HG03103 (cell line): ENCODE data around the gene DCANP1.

ENCODE experiments used
- ATAC-seq: cut with Tn5 transposase; IDR thresholded peaks from one replicate; pipeline ENCODE4 v1.9.1; 2021; ENCODE audit warnings: low read depth; ENCODE audit not compliant: unreplicated experiment

Gene DCANP1

GRCh38 chr5:135443161-135443960 is 3.8 kb downstream of the DCANP1 start:
- no peak for ATAC-seq

DNA sequence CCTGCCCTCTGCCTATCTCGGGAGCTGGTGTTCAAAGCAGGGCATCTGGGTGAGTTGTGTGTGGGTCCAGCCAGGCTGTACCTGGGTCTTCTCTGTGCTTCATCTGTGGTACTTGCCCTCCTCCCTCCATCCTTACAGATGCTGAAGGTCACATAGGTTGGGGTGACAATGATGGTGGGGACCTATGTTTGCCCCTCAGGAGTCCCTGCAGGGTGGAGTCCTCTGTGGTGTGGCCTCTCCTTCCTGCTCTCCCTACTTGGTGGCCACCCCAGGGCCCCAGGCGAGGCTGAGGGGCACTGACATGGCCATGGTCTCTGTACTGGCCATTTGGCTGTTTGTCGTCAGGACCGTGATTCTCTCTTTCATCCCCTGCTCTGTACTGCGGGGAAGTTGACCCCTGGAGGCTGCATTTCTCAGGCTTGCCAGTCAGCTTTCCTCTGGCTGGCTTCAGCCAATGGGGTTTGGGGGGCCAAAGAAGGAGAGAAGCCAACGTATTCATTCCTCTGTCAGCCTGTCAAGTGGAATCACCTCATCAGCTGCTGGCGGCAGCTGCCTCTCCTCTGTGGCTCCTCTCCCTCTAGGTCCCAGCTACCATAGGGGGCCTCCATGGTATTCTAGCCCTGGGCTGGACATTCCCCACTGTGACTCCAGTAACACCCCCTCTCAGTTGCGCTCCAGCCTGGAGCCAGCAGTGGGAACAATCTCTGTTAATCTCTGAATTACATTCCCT is 4.6 kb downstream of the DCANP1 start:
- ATAC-seq: no peak

DNA sequence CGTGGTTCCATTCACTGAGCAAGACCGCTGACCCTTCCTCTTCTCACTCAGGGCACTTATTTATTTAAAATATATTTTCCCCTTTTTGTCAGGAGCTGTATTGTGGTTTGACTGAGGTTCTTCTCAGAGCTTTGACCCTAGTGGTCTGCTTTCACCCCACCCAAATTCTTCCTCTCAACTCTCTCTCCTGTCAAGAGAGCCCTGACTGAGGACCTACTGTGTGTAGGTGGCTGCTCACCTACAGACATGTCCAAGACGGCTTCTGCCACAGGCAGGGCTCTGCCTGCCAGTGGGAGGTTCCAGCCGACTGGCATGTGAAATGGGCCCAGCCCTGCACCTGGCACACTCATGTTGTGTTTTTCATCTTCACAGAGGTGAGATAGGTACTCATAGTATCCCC is 5.2 kb downstream of the DCANP1 start:
- ATAC-seq: no peak

DNA sequence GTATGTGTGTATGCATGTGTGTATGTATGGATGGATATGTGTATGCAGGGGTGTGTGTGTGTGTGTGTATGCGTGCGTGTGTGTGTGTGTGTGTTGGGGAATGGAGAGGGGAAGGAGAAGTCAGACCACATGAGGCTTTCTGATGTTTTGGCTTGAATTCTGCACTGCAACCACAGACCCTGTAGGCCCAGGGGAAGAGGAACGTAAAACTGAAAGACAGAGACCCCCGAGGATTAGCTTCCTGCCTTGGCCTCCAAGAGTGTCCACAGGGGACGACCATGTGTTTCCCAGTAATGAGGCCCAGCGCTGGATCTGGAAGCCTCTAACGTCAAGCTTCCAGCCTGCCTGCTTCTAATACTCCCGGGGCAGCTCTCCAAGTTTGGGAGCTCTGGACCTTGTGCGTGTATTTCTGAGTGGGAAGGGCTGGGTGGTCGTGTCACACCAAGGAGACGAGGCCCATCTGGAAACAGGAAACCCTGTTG is 5.8 kb downstream of the DCANP1 start:
- ATAC-seq: no peak

- ATAC-seq: no peak
Measured at GRCh38 chr5:135440916-135441315, 6.2 kb downstream of the DCANP1 start.

DNA sequence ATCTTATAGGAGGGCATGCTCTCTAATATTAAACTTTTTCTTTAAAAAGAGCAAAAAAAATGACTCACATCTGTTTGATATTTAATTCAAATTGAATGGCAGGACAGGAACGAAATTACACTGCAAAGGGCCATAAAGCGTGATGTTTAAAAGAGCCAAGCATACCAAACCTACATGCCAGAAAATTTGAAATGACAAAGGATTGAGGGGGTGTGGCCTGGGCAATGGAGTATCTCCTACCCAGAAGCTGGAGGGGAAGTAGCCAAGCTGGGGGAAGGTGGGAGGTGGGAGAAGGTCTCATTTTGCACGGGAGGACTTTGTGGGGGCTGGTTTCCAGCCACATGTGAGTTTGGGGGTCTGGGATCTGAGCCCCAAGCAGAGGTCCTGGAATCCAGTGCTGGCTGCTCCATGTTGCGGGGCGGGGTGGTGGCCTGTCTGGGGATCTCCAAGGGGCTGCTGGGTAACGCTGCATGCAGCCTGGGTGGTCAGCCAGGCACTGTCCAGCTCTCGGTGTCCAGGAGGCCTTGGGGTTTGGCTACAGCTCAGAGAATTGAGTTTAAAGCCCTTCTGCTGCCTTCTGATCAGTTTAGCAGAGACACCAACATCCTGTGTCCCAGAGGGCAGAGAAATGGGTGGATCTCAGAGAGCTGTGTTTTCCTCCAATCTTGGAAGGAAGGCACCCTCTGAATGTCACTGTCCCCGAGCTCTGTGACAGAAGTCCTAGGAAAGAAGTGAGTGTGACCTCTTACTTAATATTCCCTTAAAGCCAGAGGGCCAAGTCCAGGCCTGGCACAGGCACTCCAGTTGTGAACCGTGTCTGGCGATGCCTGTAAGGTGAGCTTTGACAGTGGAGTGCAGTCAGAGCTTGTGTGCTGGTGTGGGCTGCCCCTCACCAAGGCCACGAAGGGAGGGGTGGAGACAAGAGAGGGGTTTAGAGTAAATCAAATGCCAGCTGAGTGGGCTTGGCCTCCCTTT is 7.6 kb downstream of the DCANP1 start:
- no peak for ATAC-seq

DNA sequence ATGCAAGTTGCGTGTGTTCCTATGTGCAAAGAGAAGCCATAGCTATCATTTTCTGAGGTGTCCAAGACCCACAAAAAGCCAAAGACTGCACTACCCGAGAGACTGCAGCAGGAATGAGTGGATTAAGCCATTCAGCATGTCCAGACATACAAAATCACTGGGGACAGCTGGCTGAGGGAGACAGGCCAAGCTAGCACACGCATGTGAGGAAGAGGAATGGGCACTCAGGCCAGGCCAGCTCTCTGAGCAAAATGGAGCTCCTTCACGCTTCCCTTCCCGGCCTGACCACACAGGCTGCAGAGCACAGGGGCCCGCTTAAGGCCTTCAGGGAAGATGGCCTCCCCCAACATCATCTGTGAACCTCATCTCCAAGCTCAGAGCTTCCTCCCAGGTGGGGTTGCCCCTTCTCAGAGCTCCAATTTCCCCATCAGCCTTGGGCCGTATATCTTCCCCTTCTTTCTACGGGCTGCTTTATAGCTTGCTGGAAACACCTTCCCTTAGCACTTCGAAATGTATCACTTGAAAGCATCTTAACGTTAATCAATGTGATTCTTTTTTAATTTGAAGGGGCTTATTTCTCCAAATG is 8.4 kb downstream of the DCANP1 start:
- ATAC-seq: no peak

- no peak for ATAC-seq
Measured at GRCh38 chr5:135437796-135438560, 9.2 kb downstream of the DCANP1 start.

- ATAC-seq: no peak
Measured at GRCh38 chr5:135437422-135437795, 9.7 kb downstream of the DCANP1 start.

DNA sequence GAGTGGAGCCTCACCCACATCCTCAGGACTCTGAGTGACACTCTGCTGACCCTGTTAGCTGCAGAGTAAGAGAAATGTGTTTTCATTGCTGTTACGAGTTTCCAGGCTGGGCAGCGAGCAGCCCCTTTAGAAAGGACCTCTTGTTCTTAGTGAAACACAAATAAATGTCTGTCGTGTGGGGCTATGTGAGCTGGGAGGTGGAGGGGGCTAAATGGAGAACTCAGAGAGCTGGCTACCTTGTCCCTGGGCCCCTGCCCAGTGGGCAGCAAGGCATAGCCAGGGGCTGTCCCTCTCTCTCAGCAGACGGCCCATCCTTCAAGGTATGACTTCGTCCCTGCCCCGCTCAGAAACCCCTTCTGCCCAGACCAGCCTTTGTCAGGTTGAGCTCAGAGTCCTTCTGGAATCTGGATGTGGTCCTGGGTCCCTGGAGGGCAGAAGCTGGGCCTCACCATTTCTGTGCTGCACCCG is 10.2 kb downstream of the DCANP1 start:
- no peak for ATAC-seq

DNA sequence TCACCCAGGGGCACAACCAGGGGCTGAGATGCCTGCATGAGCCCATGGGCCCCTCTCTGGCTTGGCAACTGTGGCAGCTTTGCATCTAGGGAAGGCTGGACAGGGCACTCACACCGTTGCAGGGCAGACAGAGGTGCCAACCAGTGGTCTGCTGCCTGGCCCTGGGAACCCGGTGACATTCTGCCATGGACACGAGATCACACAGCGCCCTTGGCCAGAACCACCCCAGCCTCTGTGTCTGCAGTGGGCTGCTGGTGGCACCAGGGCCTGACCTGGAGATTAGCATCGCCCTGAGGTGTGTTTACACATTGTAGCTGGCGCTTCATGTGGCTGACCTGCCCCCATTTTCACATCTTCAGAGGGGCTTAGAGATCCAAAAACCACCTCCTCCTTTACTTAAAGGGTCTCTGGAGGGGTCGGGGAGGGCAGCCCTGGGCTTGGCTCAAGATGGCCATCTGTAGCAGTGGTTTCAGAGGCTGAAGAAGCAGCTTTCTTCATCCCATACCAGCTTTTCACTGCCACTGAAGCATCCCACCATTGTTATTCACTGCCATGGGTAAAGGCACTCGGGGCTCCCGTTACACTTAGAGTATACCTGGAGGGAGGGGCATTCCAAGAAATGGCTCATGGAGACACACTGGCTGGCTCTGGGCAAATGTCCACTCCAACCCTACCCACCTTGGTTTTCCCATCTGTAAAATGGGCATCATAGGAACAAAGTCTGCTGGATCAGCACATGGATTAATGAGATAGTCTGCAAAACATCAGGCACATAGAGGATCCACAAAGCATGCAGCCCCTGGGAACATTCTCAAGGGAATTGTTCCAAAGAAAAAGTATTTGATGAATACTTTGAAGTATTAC is 11.4 kb downstream of the DCANP1 start:
- no peak for ATAC-seq

DNA sequence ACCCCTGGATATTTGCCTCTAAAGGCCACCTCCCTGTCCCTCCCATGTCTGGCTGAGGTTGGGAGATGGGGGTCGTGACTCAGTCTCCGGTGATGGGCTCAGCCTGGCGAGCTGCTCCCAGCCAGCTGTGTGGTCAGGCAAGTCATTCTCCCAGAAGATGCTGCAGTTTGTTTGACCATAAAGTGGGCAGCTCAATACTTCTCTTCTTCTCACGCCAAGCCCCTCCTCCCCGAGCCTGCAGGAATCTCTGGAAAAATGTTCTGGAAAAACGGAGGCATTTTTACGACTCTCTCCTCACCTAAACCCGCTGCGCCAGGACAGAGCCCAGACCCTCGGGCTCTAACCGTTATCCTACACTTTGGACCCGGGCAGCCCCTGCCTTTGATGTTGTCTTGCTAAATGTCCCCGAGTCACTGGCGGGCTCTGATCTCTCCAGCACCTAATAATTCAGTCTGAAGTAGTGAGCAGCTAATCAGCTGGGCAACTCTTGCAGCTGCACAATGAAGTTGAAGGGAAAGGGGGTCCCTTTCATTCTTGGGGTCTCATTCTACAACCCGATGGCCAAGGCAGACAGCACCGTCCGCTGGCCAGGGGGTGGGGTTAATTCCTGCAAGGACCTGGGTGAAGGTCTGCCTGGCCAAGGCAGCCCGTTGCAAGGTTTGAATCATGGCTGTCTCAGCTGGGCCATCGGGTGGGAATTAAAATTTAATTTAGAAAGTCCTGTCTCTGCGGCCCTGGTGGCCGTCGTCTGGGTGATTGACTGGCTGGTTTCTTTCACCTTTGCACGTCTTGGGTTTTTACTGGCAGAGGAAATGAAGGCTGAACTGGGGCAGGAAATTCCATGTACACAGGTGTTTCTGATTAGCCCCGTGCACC is 12.3 kb downstream of the DCANP1 start:
- ATAC-seq: no peak

DNA sequence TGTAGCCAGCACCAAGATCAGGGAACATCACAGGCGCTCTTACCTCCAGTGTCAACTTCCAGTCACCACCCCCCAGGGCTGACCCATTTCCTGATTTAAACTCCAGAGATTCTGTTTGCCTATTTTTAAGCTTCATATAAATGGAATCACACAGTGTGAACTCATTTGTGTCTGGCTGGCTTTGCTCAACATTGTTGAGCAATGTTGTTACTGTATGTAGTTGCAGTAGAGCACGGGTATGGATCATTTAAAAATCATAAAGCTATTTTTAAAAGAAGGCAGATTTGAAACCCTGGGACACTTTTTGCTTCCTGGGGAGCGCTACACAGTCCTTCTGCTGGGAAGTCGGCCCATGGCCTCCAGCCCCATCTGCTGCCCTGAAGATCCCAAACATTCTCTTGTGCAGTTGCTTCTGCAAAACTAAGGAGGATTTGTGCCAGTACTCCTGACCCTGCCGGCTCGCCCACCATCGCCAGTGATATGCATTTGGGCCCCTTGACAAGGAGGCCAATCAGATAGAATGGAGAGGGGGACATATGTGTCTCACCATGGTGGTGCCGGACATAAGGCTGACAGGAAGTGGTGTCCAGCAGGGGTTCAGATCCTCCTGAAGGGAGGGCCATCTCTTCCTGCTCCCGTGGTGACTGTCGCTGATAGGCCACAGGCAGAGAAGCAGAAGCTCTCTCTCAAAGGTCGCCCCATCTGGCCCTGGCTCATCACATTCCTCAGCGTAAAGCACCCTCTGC is 13.3 kb downstream of the DCANP1 start:
- no peak for ATAC-seq

- no peak for ATAC-seq
Measured at GRCh38 chr5:135432113-135432512, 15.0 kb downstream of the DCANP1 start.

- ATAC-seq: no peak
Measured at GRCh38 chr5:135430135-135430437, 17.1 kb downstream of the DCANP1 start.

- ATAC-seq: no peak
Measured at GRCh38 chr5:135429301-135430134, 17.6 kb downstream of the DCANP1 start.
